GM21786 (cell line): ENCODE measurements around the gene RUNX1.

ENCODE experiments used
- ATAC-seq: cut with Tn5 transposase; IDR thresholded peaks from one replicate; pipeline ENCODE4 v1.9.1; 2021; ENCODE audit not compliant: unreplicated experiment

RUNX1 gene

DNA sequence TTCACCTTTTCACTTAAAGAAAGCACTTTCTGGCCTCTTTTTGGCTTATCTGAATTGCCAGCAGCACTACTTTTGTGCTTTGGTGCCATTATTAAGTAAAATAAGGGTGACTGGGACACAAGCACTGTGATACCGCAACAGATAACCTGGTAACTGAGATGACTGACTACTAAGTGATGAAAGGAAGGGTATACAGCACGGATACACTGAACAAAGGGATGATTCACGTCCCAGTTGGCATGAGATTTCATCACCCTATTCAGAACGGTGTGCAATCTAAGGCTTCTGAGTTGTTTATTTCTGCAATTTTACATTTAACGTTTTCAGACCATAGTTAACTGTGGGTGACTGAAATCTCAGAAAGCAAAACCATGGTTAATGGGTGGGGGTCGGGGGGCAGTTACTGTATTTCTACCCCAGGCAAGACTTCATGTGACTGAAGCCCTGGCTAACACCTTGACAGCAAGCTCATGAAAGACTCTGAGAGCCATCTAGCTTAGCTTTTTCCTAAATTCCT lies 277.5 kb downstream of the RUNX1 start:
- ATAC-seq = no peak

- ATAC-seq = no peak
Measured at GRCh38 chr21:34770576-34770975, 278.5 kb downstream of the RUNX1 start.

DNA sequence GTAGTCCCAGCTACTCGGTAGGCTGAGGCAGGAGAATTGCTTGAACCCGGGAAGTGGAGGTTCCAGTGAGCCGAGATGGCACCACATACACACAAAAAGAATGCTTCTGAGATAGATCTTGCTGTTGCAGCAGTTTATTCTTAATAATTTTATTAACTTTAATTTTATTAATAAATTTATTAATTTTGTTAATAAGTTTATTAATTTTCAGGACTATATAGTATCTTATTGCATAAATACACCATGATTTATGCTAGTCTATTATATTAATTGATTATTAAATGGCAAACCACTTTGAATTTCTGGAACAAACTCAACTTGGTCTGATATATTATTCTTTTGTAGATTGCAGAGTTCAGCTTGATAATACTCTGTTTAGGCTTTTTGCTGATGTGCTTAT lies 280.8 kb downstream of the RUNX1 start:
- ATAC-seq = no peak

DNA sequence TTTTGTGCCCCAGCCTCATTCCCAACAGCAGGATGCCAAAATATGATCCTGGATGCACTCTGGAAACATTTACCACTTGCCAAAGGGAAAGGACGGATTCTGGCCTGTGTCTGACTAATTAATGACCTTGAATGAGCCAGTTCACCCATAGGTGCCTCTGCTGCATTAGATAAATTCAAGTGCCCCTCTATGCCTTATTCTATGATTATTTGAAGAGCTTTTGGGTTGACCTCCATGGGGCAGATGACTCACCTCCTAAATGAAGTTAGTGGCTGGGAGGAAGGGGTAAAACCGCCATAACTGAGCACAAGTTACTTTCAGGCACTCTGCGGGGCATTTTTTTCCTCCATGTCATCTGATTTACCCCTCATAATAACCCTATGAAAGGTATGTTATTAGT lies 282.2 kb downstream of the RUNX1 start:
- no peak for ATAC-seq

DNA sequence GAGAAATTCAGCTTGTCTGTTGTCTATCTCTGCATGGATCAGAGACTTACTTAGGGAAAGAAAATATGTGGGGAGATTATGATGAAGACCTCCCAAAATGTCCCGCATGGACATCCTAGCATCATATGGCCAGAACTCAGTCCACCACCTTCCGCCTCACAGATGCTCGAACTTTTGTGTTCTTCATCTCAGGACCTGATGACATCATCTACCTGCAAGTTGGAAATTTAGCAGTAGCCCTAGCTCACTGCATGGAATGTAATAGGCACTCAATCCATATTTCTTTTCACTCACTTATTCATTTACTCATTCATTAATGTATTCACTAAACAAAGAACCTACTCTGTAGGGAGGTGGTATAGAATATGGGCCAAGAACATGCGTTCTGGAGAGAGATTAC lies 283.5 kb downstream of the RUNX1 start:
- ATAC-seq = no peak

DNA sequence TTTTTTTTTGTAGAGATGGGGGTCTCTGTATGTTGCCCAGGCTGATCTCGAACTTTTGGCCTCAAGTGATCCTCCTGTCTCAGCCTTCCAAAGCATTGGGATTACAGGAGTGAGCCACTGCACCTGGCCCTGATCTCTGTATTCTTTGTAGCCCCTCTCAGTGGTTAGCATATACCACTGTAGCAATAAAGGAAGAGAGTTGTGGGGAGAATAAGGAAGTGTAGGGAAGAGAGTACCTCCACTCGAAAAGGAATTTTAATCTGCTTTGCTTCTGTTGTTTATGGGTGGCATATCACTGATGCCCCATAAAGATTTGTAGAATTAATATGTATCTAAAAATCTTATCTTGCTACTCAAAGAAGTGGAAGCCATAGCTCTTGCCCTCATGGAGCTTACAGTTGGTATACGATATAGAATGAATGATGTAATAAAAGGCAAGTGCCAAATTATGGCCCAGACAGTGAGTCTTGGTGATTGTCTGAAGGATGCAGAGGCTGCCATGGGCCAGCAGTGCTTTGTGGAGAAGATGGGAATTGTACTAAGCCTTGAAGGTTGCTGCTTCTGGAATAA lies 284.3 kb downstream of the RUNX1 start:
- ATAC-seq = no peak

- no peak for ATAC-seq
Measured at GRCh38 chr21:34762786-34763185, 286.3 kb downstream of the RUNX1 start.

DNA sequence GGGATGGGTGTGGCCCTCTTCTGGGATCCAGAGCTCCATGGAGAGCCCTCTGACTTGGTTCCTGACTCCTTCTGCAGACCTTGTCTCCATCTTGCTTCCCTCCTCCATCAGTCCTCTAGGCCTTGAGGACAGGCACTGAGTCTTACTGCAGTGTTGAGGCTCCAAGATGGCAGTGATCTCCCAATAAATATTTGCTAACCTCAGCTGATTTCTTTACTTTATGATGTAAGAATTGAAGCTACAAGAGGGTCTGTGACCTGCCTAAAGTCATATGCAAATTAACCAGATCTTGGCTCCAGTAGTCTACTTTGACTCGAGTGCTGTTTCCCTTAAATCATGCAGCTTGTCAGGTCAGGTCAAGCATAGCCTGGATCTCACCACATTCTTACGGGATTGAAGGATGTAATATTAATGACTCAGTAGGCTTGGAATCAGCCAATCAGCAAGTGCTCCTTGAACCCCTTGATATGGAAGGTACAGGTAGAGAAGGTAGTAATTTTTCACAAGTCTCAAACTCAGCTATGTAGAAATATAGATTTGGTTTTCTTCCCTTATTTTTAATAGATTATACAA lies 287.3 kb downstream of the RUNX1 start:
- no peak for ATAC-seq

DNA sequence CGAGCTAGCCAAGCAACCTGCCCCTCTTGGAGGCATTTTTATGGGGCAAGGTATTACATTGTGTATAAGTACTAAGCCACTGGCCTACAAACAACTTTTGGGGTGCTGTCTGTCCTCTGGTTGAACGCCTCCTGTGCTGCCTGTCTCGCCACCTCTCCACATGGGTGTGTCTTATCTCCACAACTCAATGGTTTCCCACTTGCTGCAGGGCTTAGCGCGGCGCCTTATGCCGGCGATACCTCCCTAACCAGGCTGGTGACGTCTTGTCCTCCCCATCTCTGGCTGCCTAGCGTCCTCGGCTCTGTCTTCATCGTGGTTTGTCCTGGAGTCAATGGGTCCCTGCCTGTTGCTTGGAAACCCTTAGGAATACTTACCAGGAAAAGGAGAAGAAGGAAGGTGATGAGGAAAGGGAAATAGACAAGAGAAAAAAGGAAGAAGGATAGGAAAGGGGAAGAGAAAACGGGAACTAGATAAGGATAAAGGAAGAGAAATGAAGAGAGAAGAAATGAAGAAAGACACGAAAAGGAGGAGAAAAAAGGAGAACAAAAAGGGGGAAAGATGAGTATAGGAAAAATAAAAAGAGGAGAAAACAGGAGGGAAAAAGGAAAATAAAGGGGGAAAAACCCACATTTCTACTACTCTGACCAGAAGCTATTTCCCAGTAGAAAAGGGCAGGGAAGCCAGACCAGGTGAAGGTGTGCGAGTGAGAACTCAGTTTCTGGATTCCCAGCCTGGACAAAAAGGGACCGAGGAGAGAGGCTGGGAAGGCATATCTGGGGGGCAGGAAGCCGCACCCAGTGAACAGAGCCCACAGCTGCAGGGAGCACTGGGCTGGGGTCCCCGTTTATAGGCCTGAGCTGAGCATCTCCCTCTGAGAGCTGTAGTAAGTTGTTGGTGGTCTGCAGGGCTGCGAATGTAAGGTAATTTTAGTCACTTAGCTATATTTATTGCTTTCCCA lies 294.1 kb downstream of the RUNX1 start:
- no peak for ATAC-seq

GRCh38 chr21:34748862-34749261 lies 300.2 kb downstream of the RUNX1 start:
- no peak for ATAC-seq

GRCh38 chr21:34745557-34746255 lies 303.4 kb downstream of the RUNX1 start:
- peak; percentile 72 for ATAC-seq

DNA sequence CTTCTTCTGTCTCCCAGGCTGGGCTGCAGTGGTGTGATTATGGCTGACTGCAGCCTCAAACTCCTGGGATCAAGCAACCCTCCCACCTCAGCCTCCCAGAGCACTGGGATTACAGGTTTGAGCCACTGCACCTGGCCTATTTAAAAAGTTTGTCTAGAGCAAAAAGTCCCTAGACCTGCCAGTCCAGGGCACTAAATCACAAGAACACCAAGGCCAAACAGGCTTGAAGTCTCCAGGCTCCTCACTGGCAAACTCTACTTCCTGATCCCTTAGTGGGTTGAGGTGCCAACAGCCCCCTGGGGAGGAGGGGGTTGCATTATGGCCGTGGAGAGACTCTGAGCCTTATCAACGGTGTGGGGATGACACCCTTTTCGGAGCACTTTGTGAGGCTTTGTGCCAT lies 304.3 kb downstream of the RUNX1 start:
- ATAC-seq = no peak

DNA sequence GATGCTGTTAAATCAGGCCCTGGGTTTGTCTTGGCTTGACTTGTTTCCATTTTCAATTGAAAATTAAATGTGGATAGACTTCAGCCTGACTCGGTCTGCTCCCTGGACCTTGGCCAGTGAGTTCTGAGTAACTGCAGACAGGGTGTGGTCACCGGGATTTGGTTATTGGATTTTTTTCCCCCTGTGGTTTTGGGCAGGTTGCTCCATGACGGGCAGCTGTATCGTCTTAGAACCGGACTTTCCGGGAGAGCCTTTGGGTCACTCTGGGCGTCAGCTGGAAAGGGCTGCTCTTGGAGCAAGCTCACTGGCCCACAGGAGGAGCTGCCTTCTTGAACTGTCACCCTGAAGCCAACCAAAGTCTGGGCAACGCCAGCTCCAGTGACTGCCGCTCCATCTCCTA lies 305.3 kb downstream of the RUNX1 start:
- no peak for ATAC-seq

DNA sequence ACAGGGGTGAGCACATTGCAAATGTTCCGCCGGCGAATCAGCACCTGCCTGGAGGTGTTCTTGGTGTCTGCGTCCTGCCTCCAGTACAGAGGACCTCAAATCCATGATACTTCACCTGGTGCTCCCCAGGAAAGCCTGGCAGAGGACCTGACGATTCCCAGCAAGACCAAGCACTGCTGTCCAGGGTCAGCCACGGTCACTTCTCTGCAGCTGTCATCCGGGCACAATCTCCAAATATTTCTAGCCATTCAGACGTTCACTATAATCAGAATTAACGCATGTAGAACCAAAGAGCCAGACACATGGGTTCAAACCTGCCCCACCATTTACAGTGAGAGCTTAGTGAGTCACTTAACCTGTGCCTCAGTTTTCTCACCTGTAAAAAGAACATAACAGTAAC lies 305.8 kb downstream of the RUNX1 start:
- no peak for ATAC-seq

DNA sequence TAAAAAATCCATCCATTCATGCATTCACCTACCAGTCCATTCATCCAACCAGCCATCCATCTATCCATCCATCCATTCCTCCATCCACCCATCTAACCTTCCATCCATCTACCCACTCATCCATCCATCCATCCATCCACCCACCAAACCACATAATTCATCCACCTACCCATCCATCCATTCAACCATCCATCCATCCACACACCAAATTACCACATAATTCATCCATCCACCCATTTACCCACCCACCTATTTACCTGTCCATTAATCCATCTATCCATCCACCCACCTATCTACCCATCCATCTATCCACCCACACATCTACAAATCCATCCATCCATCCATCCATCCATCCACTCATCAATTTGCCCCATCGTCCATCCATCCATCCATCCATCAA lies 308.9 kb downstream of the RUNX1 start:
- ATAC-seq = no peak
